Activated gamma-delta T cell (primary cell): ENCODE measurements around the gene PUS1.

Source experiments
- DNase-seq: peaks from one replicate; lab custom pipeline; 2025; lab: John Stamatoyannopoulos, UW

PUS1 gene

DNA sequence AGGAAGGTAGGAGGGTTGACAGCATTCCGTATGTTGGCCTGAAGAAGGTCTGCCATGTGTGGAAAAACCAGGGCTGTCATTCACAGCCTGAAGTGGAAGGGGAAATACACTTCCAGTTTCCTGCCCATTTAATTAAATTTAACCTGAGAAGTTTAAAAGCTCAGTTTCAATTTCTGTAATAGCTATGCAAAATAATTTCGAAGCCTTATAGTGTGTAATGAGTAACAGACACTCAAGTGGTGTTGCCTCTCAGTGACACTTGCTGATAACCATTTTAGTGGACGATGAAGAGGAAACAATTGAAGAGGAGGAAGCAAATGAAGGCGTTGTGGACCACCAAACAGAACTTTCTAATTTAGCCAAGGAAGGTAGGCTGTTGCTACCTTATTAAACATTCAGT is 65.5 kb downstream of the PUS1 start:
- DNase-seq: no peak
